BE2C (cell line): ENCODE data around the gene GRAMD4.

Experiments
- DNase-seq: peaks from one replicate; pipeline ENCODE4 v3.0.0-alpha.2; 2020
- H3K27me3 ChIP-seq: fragments of 250-450 bp; sonication (Bioruptor Pico); 2 replicates; pipeline ENCODE4 v1.5.1; 2020; ENCODE audit warnings: mild to moderate bottlenecking
- H3K36me3 ChIP-seq: fragments of 250-450 bp; sonication (Bioruptor Pico); 2 replicates; pipeline ENCODE4 v1.5.1; 2020; ENCODE audit warnings: mild to moderate bottlenecking
- H3K4me1 ChIP-seq: fragments of 250-450 bp; sonication (Bioruptor Pico); 2 replicates; pipeline ENCODE4 v1.5.1; 2020
- H3K4me3 ChIP-seq: 2 replicates; pipeline ENCODE4 v1.5.1; 2011; ENCODE audit warnings: low read depth, low read length
- H3K9me3 ChIP-seq: fragments of 250-450 bp; sonication (Bioruptor Pico); 2 replicates; pipeline ENCODE4 v1.5.1; 2020
- CTCF ChIP-seq: IDR thresholded peaks from 2 replicates; pipeline ENCODE4 v1.5.1; 2012; ENCODE audit warnings: mild to moderate bottlenecking, low read depth, low read length

GRAMD4 gene

GRCh38 chr22:46595545-46595944 is 24.6 kb upstream of the GRAMD4 start:
- H3K27me3 ChIP-seq = no peaks in the 10 kb centered on the region
- peaks cover 13% of the 10 kb centered on the region for H3K4me1 ChIP-seq
- H3K36me3 ChIP-seq = no peaks in the 10 kb centered on the region; the same call in none of the 2 replicates
- no peaks in the 10 kb centered on the region for H3K9me3 ChIP-seq
- H3K4me3 ChIP-seq = peak overlapping the region; percentile 1; the same call in 1 of the 2 replicates
- no peak for DNase-seq
- TF ChIP-seq CTCF = no peak

GRCh38 chr22:46596032-46596441 is 24.1 kb upstream of the GRAMD4 start:
- Histone ChIP-seq H3K9me3 (no peaks in the 10 kb centered on the region), H3K36me3 (no peaks in the 10 kb centered on the region; the same call in none of the 2 replicates), H3K4me3 (peak overlapping the region; percentile 1; the same call in 1 of the 2 replicates), H3K4me1 (peaks cover 13% of the 10 kb centered on the region), H3K27me3 (no peaks in the 10 kb centered on the region)
- TF ChIP-seq CTCF = no peak
- peak; percentile 89 for DNase-seq

DNA sequence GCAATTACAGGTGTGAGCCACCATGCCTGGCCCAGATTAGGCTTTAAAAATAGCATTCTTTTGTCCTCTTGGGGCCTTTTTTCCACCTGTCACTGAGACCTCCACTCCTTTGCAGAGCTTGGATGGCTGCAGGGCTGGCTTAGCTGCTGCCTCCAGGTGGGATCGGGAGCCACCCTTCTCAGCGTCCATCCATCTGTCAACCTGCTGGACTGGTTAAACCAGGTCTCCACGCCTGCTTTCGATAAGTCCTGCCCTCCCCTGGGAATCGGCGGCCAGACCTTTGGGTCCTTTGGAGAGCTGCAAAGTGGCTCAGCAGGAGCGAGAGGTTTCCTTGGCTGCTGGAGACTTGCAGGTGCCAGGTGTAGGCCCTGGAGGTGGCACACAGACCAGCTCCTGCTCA is 23.4 kb upstream of the GRAMD4 start:
- Histone ChIP-seq H3K9me3 (no peaks in the 10 kb centered on the region), H3K27me3 (no peaks in the 10 kb centered on the region), H3K4me1 (peaks cover 13% of the 10 kb centered on the region), H3K36me3 (peaks cover under 1% of the 10 kb centered on the region), H3K4me3 (no peak overlapping the region)
- no peak for TF ChIP-seq CTCF
- DNase-seq = no peak

DNA sequence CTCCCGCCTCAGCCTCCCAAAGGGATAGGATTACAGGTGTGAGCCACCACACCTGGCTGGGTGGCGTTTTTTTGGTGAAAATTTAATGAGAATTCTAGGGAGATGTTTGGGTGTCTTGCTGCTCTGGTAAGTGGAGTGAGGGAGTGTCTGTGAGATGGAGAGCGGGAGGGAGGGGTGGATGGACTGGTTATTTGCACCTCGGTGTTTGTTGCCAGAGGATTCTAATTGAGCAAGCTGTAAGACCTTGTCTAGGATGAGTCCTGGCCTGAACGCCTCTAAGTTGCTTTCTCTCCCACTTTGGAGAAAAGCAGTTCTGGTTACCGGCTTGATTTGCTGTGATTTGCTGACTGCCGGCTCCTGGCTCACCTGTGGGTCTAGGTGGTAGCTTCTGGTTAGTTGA is 22.0 kb upstream of the GRAMD4 start:
- Histone ChIP-seq H3K27me3 (no peaks in the 10 kb centered on the region), H3K36me3 (peaks cover 6% of the 10 kb centered on the region; the same call in 1 of the 2 replicates), H3K4me1 (peaks cover 13% of the 10 kb centered on the region), H3K4me3 (no peak overlapping the region), H3K9me3 (no peaks in the 10 kb centered on the region)
- no peak for TF ChIP-seq CTCF
- DNase-seq = no peak

DNA sequence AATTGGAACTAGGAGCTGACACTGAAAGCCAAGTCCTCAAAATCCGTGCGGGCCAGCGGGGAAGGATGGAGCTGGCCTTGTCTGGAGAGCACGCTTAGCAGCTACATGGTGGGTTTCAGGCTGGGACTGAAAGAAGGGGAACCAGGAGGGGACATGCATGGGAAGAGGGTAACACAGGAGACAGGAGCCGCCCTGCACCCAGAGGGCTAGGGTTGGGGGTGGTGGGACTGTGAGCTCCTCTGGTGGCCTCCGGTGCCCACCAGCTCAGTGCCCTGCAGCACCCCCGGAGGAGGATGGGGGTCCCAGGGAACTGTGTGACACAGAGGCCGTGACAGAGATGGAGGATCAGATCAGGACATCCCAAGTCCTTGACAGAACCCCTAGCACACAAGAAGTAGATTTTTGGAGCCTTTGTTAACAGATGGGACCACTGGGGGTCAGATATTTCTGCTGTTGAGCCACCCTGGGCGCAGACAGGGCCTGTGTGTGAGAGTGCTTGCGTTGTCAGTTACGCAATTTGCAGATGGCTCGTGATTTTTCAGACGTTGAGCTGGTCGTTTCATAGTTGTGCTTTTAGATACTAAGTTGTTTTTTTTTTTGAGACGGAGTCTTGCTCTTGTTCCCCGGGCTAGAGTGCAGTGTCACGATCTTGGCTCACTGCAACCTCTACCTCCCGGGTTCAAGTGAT is 21.3 kb upstream of the GRAMD4 start:
- TF ChIP-seq CTCF = no peak
- peaks cover 16% of the 10 kb centered on the region for H3K4me1 ChIP-seq
- DNase-seq = no peak
- H3K9me3 ChIP-seq = no peaks in the 10 kb centered on the region
- H3K27me3 ChIP-seq = no peaks in the 10 kb centered on the region
- H3K36me3 ChIP-seq = 0 out of 2 replicates have a peak, but pooled peaks cover 6% of the 10 kb centered on the region
- no peak overlapping the region for H3K4me3 ChIP-seq

DNA sequence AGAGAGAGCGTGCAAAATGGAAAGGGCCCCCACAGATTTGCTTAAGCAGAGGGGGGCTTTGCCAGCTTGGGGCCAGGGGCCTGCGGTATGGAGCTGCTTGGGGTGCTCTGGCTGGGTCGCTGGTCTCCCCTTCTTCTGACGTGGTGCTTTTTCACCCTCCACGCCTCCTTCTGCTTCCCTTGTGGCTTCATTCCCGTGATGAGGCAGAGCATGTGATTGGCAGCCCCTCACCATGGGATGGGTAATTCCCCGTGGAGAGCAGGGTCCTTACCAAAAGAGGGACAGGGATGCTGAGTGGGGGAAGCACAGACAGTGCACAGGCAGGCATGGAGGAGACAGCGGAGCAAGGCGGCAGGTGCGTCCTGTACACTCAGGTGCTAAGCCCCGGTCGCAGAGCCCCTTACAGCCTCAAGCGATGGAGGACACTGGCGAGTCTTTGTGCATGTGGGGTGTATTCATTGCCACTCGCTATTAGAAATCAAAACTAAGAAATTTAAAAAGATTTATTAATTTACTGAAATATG is 19.9 kb upstream of the GRAMD4 start:
- no peak for TF ChIP-seq CTCF
- Histone ChIP-seq H3K27me3 (no peaks in the 10 kb centered on the region), H3K4me3 (no peak overlapping the region), H3K36me3 (0 out of 2 replicates have a peak, but pooled peaks cover 6% of the 10 kb centered on the region), H3K9me3 (no peaks in the 10 kb centered on the region), H3K4me1 (peaks cover 14% of the 10 kb centered on the region)
- DNase-seq = no peak
